Kidney (tissue), 14 donors: ENCODE results near the gene P2RX6. TPM values are rescaled to one million over a fixed set of nuclear protein-coding genes. Genes with fewer than 3 reads are reported as not detected.

Source experiments
- DNase-seq, 5 donors: peaks; one replicate each; pipeline ENCODE4 v3.0.0-alpha.2; 2013 to 2020
- FAIRE-seq: peaks from 2 replicates; lab custom pipeline; 2012; peaks lifted over from hg19 to GRCh38; lab: Jason Lieb, UNC
- H3K27ac ChIP-seq, 2 donors: one replicate each; pipeline ENCODE4 v1.7.0; 2013; ENCODE audit warnings: low read depth in 2 of 2, low read length in 2 of 2, inconsistent platforms in 1 of 2
- H3K27me3 ChIP-seq: one replicate; pipeline ENCODE4 v1.7.1; 2013; ENCODE audit warnings: low read length, inconsistent platforms; ENCODE audit not compliant: control insufficient read depth, insufficient read depth
- H3K36me3 ChIP-seq, 3 donors: one replicate each; pipeline versions ENCODE4 v1.7.0 to v1.7.1; 2013; ENCODE audit warnings: low read length in 3 of 3, control low read depth in 1 of 3, inconsistent platforms in 1 of 3; ENCODE audit not compliant: insufficient read depth in 3 of 3, control insufficient read depth in 2 of 3
- H3K4me1 ChIP-seq, 3 donors: one replicate each; pipeline versions ENCODE4 v1.7.0 to v1.7.1; 2013; ENCODE audit warnings: low read length in 3 of 3, inconsistent platforms in 1 of 3, low read depth in 1 of 3; ENCODE audit not compliant: control insufficient read depth in 2 of 3, insufficient read depth in 2 of 3
- H3K4me3 ChIP-seq, 3 donors: one replicate each; pipeline versions ENCODE4 v1.7.0 to v1.8.1; 2013; ENCODE audit warnings: low read length in 3 of 3, control low read depth in 1 of 3, inconsistent platforms in 1 of 3
- H3K9ac ChIP-seq, 3 donors: one replicate each; pipeline versions ENCODE4 v1.7.0 to v1.7.1; 2013; ENCODE audit warnings: low read length in 3 of 3, control low read depth in 1 of 3, inconsistent platforms in 1 of 3
- H3K9me3 ChIP-seq, 3 donors: one replicate each; pipeline versions ENCODE4 v1.7.0 to v1.7.1; 2013; ENCODE audit warnings: low read length in 3 of 3, control low read depth in 1 of 3, inconsistent platforms in 1 of 3; ENCODE audit not compliant: control insufficient read depth in 2 of 3, insufficient read depth in 1 of 3
- intact Hi-C: fragments of 100-400 bp; cut with DNase I; formaldehyde crosslinking; loops from one replicate; pipeline ENCODE4 v1.11.1; 2022
- polyA plus RNA-seq: library from polyadenylated mRNA; stranded (reverse); fragments of 350-450 nt; fragmentation: Illumina TruSeq; extraction: RNeasy Lipid Tissue Mini Kit (QIAGEN cat#74804); gene quantifications from one replicate; pipeline ENCODE4 v1.2.3, GENCODE V29; 2014; ENCODE audit warnings: low read depth, low replicate concordance; ENCODE audit not compliant: insufficient read depth
- total RNA-seq: library from RNA; stranded (reverse); fragmentation: NEBNext Ultra II Directional; extraction: Animal tissue kit (Norgen Biotek cat#: 25700); gene quantifications from one replicate; pipeline ENCODE4 v1.2.1, GENCODE V29; 2021
- TF ChIP-seq, protein P1 (sequence below): IDR thresholded peaks from 3 replicates; pipeline ENCODE4 v1.5.1; 2012; ENCODE audit warnings: mild to moderate bottlenecking, moderate library complexity, borderline replicate concordance; ENCODE audit not compliant: insufficient read depth; ENCODE audit errors: extremely low read depth
- donor health status: control.
- donor health status: control.
- donor health status: control.
- donor health status: control.
- donor health status: control.
- donor health status: DM: yes; HTN: yes; CAD: no.
- donor health status: Normal renal cell carcinoma (clear cell type).

P2RX6 gene
- total and polyA plus RNA-seq, 2 donors from 2014 or later = 1.0 to 1.6 TPM

- intact Hi-C loops = no loop called here
- Histone ChIP-seq H3K9me3 (no peaks in the 10 kb centered on the region), H3K9ac (no peak overlapping the region), H3K36me3 (peaks cover 0 to 14% (median 5%) of the 10 kb centered on the region in 3 donors), H3K4me3 (no peak overlapping the region), H3K27ac (no peak overlapping the region), H3K4me1 (no peaks in the 10 kb centered on the region), H3K27me3 (no peaks in the 10 kb centered on the region)
- FAIRE-seq (no peak), DNase-seq (peak in 1 of 5 donors; percentile 71)
- TF ChIP-seq, protein P1, sequence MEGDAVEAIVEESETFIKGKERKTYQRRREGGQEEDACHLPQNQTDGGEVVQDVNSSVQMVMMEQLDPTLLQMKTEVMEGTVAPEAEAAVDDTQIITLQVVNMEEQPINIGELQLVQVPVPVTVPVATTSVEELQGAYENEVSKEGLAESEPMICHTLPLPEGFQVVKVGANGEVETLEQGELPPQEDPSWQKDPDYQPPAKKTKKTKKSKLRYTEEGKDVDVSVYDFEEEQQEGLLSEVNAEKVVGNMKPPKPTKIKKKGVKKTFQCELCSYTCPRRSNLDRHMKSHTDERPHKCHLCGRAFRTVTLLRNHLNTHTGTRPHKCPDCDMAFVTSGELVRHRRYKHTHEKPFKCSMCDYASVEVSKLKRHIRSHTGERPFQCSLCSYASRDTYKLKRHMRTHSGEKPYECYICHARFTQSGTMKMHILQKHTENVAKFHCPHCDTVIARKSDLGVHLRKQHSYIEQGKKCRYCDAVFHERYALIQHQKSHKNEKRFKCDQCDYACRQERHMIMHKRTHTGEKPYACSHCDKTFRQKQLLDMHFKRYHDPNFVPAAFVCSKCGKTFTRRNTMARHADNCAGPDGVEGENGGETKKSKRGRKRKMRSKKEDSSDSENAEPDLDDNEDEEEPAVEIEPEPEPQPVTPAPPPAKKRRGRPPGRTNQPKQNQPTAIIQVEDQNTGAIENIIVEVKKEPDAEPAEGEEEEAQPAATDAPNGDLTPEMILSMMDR = no peak
These were observed 21.4 kb upstream of the P2RX6 start for GRCh38 chr22:20993304-20994127.

GRCh38 chr22:20994128-20994901 lies 20.6 kb upstream of the P2RX6 start:
- TF ChIP-seq, protein P1 = no peak
- Histone ChIP-seq H3K27me3 (no peaks in the 10 kb centered on the region), H3K4me1 (no peaks in the 10 kb centered on the region), H3K9ac (no peak overlapping the region), H3K9me3 (no peaks in the 10 kb centered on the region), H3K36me3 (peaks cover 0 to 16% (median 6%) of the 10 kb centered on the region in 3 donors), H3K4me3 (no peak overlapping the region), H3K27ac (no peak overlapping the region)
- peak in 1 of 5 donors; percentile 66 for DNase-seq
- intact Hi-C loops = no loop called here
- no peak for FAIRE-seq

DNA sequence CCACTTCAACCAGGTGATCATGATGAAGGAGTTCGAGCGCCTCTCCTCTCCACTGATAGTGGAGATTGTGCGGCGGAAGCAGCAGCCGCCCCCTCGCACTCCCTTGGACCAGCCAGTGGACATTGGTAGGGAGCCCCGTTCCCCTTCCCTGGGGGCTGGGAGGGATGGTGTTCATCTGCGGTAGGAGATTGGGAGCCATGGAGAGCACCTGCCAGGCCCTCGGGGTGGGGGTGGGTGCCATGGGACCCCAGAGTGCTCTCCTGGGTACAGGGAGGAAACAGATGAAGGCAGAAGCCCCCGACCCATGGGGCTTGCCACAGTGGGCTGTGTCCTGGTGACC lies 20.1 kb upstream of the P2RX6 start:
- peak in 1 of 5 donors; percentile 45 for DNase-seq
- intact Hi-C loops = no loop called here
- Histone ChIP-seq H3K9ac (no peak overlapping the region), H3K36me3 (peaks cover 0 to 20% (median 8%) of the 10 kb centered on the region in 3 donors), H3K4me1 (peaks cover 0 to 3% (median 0%) of the 10 kb centered on the region in 3 donors), H3K9me3 (no peaks in the 10 kb centered on the region), H3K4me3 (no peak overlapping the region), H3K27me3 (no peaks in the 10 kb centered on the region), H3K27ac (no peak overlapping the region)
- TF ChIP-seq, protein P1 = no peak
- no peak for FAIRE-seq
